GM12865 (cell line): ENCODE data around the gene CLEC19A.

ENCODE experiments used
- DNase-seq: peaks from one replicate; pipeline ENCODE4 v3.0.0; 2010; ENCODE audit warnings: low read depth
- H3K4me3 ChIP-seq: 2 replicates; pipeline ENCODE4 v1.5.1; 2011; ENCODE audit warnings: mild to moderate bottlenecking, low read depth, low read length, control low read depth
- TF ChIP-seq, protein P1 (sequence below): IDR thresholded peaks from 2 replicates; pipeline ENCODE4 v1.5.1; 2011; ENCODE audit warnings: low read length, control low read depth, low read depth, inconsistent platforms; ENCODE audit not compliant: insufficient read depth; ENCODE audit errors: missing control alignments

The CLEC19A gene

DNA sequence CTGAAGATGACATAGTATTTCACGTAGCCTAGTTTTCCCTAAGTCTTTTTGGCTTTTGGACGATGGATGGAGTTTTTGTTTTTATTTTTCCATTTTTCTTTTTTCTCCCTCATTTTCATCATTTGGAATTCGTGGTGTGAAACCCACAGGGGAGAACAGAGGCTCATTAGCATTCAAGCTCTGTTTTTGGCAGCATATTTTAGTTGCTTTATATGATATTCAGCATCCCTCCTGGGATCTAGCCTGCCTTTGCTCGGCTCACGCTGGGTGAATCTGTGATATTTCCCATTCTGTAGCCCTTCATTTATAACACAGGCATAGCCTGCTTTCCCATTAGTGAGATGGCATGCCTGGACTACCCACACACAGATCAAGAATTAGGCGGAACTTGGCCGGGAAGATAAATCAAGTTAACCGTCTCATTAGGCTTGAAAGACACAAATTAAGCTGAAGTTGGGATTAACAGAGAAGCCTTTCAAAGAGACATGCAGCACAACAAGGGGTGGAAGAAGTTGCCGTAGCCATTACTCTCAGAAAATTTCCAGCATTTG, 20.1 kb upstream of the CLEC19A start:
- no peak for DNase-seq
- TF ChIP-seq, protein P1, sequence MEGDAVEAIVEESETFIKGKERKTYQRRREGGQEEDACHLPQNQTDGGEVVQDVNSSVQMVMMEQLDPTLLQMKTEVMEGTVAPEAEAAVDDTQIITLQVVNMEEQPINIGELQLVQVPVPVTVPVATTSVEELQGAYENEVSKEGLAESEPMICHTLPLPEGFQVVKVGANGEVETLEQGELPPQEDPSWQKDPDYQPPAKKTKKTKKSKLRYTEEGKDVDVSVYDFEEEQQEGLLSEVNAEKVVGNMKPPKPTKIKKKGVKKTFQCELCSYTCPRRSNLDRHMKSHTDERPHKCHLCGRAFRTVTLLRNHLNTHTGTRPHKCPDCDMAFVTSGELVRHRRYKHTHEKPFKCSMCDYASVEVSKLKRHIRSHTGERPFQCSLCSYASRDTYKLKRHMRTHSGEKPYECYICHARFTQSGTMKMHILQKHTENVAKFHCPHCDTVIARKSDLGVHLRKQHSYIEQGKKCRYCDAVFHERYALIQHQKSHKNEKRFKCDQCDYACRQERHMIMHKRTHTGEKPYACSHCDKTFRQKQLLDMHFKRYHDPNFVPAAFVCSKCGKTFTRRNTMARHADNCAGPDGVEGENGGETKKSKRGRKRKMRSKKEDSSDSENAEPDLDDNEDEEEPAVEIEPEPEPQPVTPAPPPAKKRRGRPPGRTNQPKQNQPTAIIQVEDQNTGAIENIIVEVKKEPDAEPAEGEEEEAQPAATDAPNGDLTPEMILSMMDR: no peak

DNA sequence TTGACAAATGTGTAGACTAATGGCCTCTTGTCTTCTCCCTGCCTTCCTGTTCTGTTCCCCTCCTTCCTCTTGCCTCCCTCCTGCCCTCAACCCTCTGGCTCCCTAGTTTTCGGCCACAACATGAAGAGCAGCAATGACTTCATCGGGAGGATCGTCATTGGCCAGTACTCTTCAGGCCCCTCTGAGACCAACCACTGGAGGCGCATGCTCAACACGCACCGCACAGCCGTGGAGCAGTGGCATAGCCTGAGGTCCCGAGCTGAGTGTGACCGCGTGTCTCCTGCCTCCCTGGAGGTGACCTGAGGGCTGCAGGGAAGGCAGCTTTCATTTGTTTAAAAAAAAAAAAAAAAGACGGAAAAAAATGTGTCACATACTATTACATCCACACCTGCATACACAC, 18.8 kb upstream of the CLEC19A start:
- no peak for DNase-seq
- TF ChIP-seq, protein P1: no peak
- H3K4me3 ChIP-seq: no peak overlapping the region

More for the DNA sequence above, 20.1 kb upstream of the CLEC19A start:
- H3K4me3 ChIP-seq: no peak overlapping the region

GRCh38 chr16:19269098-19269497, 16.4 kb upstream of the CLEC19A start:
- H3K4me3 ChIP-seq: no peak overlapping the region
- TF ChIP-seq, protein P1: no peak
- no peak for DNase-seq

DNA sequence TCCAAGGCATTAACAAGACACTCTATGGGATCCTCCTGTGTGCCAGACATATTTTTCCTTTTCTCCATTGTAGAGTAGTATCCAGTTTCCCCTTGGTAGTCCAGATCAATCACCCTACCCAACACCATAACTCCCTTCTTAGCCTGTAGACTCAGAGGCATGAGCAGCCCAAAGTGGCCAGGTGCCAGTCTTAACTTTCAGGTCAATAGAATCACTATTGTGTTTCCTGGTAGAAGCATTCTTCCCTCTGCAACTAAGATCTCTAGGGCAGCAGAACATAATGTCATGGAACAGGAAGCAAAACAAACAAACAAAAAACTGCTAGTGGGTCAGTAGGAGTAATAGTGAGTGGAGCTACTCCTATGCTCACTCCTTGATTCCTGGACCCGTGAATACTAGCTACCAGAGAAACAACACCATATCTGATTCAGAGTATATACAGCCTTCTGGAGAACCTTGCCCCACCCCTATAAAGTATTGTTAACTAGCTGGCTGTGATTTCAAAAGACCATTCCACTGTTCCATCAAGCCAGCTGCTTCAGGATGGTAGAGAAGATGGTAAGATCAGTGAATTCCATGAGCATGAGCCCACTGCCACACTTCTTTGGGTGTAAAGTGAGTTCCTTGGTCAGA, 11.2 kb upstream of the CLEC19A start:
- TF ChIP-seq, protein P1: no peak
- no peak for DNase-seq
- no peak overlapping the region for H3K4me3 ChIP-seq

GRCh38 chr16:19278403-19278802, 7.1 kb upstream of the CLEC19A start:
- DNase-seq: no peak
- no peak overlapping the region for H3K4me3 ChIP-seq
- TF ChIP-seq, protein P1: no peak

DNA sequence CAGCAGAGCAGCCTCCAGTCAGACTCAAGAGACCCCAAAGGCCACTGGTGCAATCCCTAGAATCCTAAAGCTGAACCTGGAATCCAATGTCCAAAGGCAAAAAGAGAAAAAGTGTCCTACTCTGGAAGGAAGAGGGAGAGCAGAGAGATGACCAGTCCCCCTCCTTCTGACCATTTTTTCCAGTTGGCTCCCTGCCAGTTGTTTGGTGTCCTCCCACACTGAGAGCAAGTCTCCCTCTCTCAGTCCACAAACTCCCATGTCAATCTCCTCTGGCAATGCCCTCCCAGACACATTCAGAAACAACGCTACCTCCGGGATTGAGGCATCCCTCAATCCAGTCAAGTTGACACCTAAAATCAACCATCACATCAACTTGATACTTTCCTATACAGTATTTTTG, 4.3 kb upstream of the CLEC19A start:
- no peak overlapping the region for H3K4me3 ChIP-seq
- no peak for DNase-seq
- TF ChIP-seq, protein P1: no peak

GRCh38 chr16:19282101-19282500, 3.4 kb upstream of the CLEC19A start:
- TF ChIP-seq, protein P1: no peak
- no peak overlapping the region for H3K4me3 ChIP-seq
- DNase-seq: no peak
